ELR (cell line): ENCODE data around the gene HSDL2.
"Not testable (repeated sequence)": the region's sequence is repeated elsewhere in the genome, so short reads cannot be mapped to it uniquely, and the experiment has no call there.

Experiments used
- DNase-seq: peaks from one replicate; pipeline ENCODE4 v3.0.0-alpha.2; 2015; ENCODE audit warnings: low read depth

Gene HSDL2

GRCh38 chr9:112501287-112501686 lies 121.4 kb downstream of the HSDL2 start:
- DNase-seq = no peak

- no peak for DNase-seq
Measured at GRCh38 chr9:112502175-112502946, 122.5 kb downstream of the HSDL2 start.

DNA sequence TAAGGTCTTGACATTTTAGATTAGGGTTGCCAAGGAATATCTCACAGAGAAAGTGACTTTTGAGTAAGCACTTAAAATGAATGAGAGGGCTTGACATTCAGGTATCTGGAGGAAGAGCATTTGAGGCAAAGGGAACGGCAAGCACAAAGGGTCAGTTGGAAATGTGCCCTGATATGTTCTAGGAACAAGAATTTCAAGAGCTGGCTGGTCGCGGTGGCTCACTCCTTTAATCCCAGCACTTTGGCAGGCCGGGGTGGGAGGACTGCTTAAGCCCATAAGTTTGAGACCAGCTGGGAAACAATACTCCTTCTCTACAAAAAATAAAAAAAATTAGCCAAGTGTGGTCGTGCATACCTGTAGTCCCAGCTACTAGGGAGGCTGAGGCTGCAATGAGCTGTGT lies 123.3 kb downstream of the HSDL2 start:
- no peak for DNase-seq

GRCh38 chr9:112505086-112505485 lies 125.2 kb downstream of the HSDL2 start:
- no peak for DNase-seq

DNA sequence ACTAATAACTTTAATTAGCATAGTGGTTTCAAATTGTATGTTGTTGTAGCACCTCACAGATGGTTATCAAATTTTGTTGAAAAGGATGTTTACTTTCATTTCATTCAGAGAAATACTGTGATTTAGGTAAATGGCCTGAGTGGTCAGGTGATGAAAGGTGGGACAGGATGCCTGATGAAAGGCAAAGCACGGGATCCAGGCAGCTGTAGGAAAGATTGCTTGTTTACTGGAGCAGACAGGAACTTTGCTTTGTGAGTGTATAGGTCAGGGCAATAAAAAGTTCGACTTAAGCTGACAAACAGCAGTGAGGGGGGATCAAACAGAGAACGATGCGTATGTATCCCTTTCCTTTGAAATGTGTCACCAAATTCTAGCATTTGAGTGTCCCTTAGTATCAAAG lies 125.7 kb downstream of the HSDL2 start:
- no peak for DNase-seq

- DNase-seq = no peak
Measured at GRCh38 chr9:112506571-112506970, 126.7 kb downstream of the HSDL2 start.

GRCh38 chr9:112507001-112507680 lies 127.2 kb downstream of the HSDL2 start:
- DNase-seq = no peak

- no peak for DNase-seq
Measured at GRCh38 chr9:112508377-112508776, 128.5 kb downstream of the HSDL2 start.

GRCh38 chr9:112512377-112512776 lies 132.5 kb downstream of the HSDL2 start:
- DNase-seq = not testable (repeated sequence)

GRCh38 chr9:112516769-112517168 lies 136.9 kb downstream of the HSDL2 start:
- no peak for DNase-seq

- no peak for DNase-seq
Measured at GRCh38 chr9:112520069-112520468, 140.2 kb downstream of the HSDL2 start.

GRCh38 chr9:112520656-112521055 lies 140.7 kb downstream of the HSDL2 start:
- DNase-seq = no peak
